Type B pancreatic cell (in vitro differentiated cells): Measurements from ENCODE around the gene PHB1. TPM values are rescaled to one million over a fixed set of nuclear protein-coding genes. Genes with fewer than 3 reads are reported as not detected.
"Not testable (repeated sequence)": the region's sequence is repeated elsewhere in the genome, so short reads cannot be mapped to it uniquely, and the experiment has no call there.

Experiments
- DNase-seq: peaks from one replicate; pipeline ENCODE4 v3.0.0; 2021; ENCODE audit warnings: mixed read lengths; ENCODE audit not compliant: unreplicated experiment; ENCODE audit errors: extremely low spot score
- H3K27ac Mint-ChIP-seq: 2 replicates; pipeline ENCODE4 v1.8.0; 2021; ENCODE audit warnings: mild to moderate bottlenecking, mixed read lengths
- H3K27me3 Mint-ChIP-seq: 2 replicates; pipeline ENCODE4 v1.8.0; 2021; ENCODE audit warnings: mixed read lengths
- H3K36me3 Mint-ChIP-seq: 2 replicates; pipeline ENCODE4 v1.8.0; 2021; ENCODE audit warnings: mixed read lengths
- H3K4me1 Mint-ChIP-seq: one replicate; pipeline ENCODE4 v1.8.0; 2021; ENCODE audit warnings: mixed read lengths; ENCODE audit not compliant: unreplicated experiment
- H3K4me3 Mint-ChIP-seq: 2 replicates; pipeline ENCODE4 v1.8.0; 2021; ENCODE audit warnings: mild to moderate bottlenecking, mixed read lengths
- H3K9me3 Mint-ChIP-seq: 2 replicates; pipeline ENCODE4 v1.8.0; 2021; ENCODE audit warnings: mixed read lengths
- total RNA-seq: library from RNA; stranded (reverse); gene quantifications from 2 replicates; pipeline ENCODE4 v1.2.1, GENCODE V29; 2021; ENCODE audit warnings: low replicate concordance
- TF ChIP-seq, protein P1 (sequence below): fragments of 200-600 bp; sonication (generic); conservative IDR thresholded peaks from 2 replicates; pipeline ENCODE4 v1.5.0; 2021; ENCODE audit warnings: antibody characterized with exemption, mild to moderate bottlenecking

The PHB1 gene
- total RNA-seq, 1 donor from 2014 or later: 231 TPM

- H3K9me3 Mint-ChIP-seq: no peaks in the 10 kb centered on the region
- DNase-seq: no peak
- H3K4me1 Mint-ChIP-seq: peaks cover 25% of the 10 kb centered on the region
- peaks cover 13% of the 10 kb centered on the region for H3K27me3 Mint-ChIP-seq
- H3K36me3 Mint-ChIP-seq: no peaks in the 10 kb centered on the region
- H3K27ac Mint-ChIP-seq: peak overlapping the region; percentile 69
- TF ChIP-seq, protein P1, sequence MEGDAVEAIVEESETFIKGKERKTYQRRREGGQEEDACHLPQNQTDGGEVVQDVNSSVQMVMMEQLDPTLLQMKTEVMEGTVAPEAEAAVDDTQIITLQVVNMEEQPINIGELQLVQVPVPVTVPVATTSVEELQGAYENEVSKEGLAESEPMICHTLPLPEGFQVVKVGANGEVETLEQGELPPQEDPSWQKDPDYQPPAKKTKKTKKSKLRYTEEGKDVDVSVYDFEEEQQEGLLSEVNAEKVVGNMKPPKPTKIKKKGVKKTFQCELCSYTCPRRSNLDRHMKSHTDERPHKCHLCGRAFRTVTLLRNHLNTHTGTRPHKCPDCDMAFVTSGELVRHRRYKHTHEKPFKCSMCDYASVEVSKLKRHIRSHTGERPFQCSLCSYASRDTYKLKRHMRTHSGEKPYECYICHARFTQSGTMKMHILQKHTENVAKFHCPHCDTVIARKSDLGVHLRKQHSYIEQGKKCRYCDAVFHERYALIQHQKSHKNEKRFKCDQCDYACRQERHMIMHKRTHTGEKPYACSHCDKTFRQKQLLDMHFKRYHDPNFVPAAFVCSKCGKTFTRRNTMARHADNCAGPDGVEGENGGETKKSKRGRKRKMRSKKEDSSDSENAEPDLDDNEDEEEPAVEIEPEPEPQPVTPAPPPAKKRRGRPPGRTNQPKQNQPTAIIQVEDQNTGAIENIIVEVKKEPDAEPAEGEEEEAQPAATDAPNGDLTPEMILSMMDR: no peak
- H3K4me3 Mint-ChIP-seq: no peak overlapping the region
Observed at GRCh38 chr17:49390548-49391324, 23.9 kb downstream of the PHB1 start.

DNA sequence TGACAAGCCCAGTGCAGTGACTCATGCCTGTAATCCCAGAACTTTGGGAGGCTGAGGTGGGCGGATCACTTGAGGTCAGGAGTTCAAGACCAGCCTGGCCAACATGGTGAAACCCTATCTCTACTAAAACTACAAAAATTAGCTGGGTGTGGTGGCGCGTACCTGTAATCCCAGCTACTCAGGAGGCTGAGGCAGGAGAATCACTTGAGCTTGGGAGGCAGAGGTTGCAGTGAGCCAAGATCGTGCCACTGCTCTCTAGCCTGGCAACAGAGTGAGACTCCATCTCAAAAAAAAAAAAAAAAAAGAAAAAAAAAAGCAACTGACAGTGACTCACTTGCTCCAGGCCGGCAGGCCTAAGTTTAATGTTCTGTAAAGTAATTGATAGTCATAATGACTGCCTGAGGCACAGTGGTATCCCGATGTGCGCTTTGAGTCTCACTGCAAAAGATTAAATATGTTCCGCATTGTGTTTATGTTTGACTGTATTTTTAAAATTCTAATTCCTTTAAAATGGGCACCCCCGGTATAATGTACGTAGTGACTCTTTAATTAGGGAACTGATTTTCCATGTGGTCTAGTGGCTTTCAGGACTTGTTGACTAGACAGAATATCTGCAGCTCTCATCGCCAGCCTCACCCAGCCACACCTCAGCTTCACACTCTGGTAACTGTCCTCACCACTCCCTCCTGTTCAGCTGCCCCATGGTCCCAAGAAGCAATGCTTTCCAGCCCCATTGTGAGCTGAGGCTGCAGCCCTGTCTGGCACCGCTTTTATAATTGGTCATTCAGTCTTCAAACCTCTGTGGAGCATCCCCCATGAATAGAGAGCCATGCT lies 25.0 kb downstream of the PHB1 start:
- not testable (repeated sequence) for H3K36me3 Mint-ChIP-seq, H3K9me3 Mint-ChIP-seq, H3K27me3 Mint-ChIP-seq, DNase-seq
- Mint-ChIP-seq H3K4me1 (peaks cover 20% of the 10 kb centered on the region), H3K27ac (peak overlapping the region; percentile 69), H3K4me3 (peak overlapping the region; percentile 33)

- H3K4me1 Mint-ChIP-seq: peaks cover 20% of the 10 kb centered on the region
- H3K27me3 Mint-ChIP-seq: peaks cover 10% of the 10 kb centered on the region
- H3K36me3 Mint-ChIP-seq: no peaks in the 10 kb centered on the region
- H3K9me3 Mint-ChIP-seq: no peaks in the 10 kb centered on the region
- no peak for DNase-seq
- H3K4me3 Mint-ChIP-seq: no peak overlapping the region
- TF ChIP-seq, protein P1: no peak
- H3K27ac Mint-ChIP-seq: no peak overlapping the region
Observed at GRCh38 chr17:49388692-49389513, 25.8 kb downstream of the PHB1 start.

DNA sequence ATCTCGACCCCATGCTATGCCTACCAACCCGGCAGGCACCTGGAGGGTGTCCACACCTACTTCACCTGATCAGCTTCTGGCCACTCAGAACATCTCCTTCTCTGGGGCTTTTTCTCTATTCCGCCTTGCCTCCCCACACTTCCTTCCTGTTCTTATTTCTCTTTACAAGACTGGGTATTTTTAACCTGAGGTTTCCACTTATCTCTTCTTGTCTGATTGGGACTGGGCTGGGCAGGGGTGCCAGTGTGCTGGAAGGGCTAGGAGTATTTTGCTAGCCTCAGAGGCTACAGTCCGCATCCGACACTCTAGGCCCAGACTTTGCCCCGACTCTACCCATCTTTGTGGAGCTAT lies 26.4 kb downstream of the PHB1 start:
- DNase-seq: no peak
- Mint-ChIP-seq H3K4me3 (no peak overlapping the region), H3K27ac (no peak overlapping the region), H3K27me3 (peaks cover 12% of the 10 kb centered on the region), H3K4me1 (peaks cover 20% of the 10 kb centered on the region), H3K36me3 (no peaks in the 10 kb centered on the region), H3K9me3 (no peaks in the 10 kb centered on the region)
- TF ChIP-seq, protein P1: no peak

- DNase-seq: no peak
- H3K9me3 Mint-ChIP-seq: no peaks in the 10 kb centered on the region
- no peaks in the 10 kb centered on the region for H3K36me3 Mint-ChIP-seq
- H3K4me1 Mint-ChIP-seq: peaks cover 20% of the 10 kb centered on the region
- H3K4me3 Mint-ChIP-seq: no peak overlapping the region
- TF ChIP-seq, protein P1: no peak
- H3K27me3 Mint-ChIP-seq: peaks cover 12% of the 10 kb centered on the region
- H3K27ac Mint-ChIP-seq: no peak overlapping the region
Observed at GRCh38 chr17:49387498-49388289, 27.0 kb downstream of the PHB1 start.
